GM12873 (cell line): ENCODE data around the gene CRYBG3.

Experiments
- TF ChIP-seq, protein P1 (sequence below): IDR thresholded peaks from 2 replicates; pipeline ENCODE4 v1.5.1; 2012; ENCODE audit warnings: low read depth, mild to moderate bottlenecking, moderate library complexity, low read length, control low read depth; ENCODE audit not compliant: insufficient read depth; ENCODE audit errors: missing control alignments

The CRYBG3 gene

DNA sequence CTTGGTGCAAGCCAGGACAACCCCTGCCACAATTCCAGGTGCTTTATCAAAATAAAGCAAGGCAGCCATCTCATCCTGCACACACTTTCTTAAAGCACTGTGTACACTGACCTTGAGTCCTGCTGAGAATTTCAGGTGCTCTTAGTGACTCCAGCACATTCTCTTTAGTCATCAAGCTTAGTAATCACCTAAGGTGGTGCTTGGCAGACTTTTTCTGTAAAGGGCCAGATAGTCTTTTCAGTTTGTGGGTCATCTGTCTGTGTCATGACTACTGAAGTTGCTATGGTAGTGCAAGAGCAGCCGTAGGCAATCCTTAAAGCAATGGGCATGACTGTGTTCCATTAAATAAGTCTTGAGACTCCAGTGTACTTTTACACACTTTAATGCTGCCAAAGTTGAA is 114.0 kb downstream of the CRYBG3 start:
- TF ChIP-seq, protein P1, sequence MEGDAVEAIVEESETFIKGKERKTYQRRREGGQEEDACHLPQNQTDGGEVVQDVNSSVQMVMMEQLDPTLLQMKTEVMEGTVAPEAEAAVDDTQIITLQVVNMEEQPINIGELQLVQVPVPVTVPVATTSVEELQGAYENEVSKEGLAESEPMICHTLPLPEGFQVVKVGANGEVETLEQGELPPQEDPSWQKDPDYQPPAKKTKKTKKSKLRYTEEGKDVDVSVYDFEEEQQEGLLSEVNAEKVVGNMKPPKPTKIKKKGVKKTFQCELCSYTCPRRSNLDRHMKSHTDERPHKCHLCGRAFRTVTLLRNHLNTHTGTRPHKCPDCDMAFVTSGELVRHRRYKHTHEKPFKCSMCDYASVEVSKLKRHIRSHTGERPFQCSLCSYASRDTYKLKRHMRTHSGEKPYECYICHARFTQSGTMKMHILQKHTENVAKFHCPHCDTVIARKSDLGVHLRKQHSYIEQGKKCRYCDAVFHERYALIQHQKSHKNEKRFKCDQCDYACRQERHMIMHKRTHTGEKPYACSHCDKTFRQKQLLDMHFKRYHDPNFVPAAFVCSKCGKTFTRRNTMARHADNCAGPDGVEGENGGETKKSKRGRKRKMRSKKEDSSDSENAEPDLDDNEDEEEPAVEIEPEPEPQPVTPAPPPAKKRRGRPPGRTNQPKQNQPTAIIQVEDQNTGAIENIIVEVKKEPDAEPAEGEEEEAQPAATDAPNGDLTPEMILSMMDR, result no peak

- TF ChIP-seq, protein P1, result no peak
These were observed 115.4 kb downstream of the CRYBG3 start for GRCh38 chr3:97937205-97937604.

DNA sequence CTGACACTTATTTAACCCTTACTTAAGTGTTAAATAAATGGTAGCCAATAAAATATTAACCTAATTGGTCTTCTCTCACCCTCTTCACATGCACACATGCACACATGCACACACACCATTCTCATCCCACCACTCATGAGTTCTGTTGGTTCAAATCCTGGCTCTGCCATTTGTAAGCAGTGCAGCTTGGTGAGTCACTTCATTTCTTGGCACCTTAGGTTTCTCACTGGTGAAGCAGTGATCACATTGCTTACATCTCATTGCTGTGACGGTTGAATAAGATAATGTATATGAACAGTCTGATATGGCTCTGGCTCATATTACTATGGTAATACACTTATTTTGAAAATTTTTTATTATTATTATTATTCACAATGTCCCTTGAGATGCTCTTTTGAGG is 116.6 kb downstream of the CRYBG3 start:
- TF ChIP-seq, protein P1, result no peak

- TF ChIP-seq, protein P1, result no peak
These were observed 117.6 kb downstream of the CRYBG3 start for GRCh38 chr3:97939401-97939800.

DNA sequence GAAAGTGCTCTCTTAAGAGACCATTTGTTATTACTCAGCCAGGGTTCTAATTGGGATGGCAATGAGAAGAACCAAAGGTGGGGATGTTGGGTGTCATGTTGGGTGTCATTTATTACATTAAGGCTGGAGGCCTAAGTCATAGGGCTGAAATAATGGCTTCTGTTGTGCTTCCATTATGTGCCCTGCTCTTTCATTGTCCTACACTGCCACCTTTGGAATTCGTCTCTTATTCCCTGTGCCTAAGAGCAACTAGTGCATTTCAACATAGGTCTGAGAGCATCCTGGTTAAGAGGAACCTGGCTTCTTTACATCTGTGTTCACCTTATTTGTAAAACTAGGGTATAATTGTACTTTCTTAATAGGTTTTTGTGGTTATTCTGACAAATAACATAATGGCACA is 118.2 kb downstream of the CRYBG3 start:
- TF ChIP-seq, protein P1, result no peak

DNA sequence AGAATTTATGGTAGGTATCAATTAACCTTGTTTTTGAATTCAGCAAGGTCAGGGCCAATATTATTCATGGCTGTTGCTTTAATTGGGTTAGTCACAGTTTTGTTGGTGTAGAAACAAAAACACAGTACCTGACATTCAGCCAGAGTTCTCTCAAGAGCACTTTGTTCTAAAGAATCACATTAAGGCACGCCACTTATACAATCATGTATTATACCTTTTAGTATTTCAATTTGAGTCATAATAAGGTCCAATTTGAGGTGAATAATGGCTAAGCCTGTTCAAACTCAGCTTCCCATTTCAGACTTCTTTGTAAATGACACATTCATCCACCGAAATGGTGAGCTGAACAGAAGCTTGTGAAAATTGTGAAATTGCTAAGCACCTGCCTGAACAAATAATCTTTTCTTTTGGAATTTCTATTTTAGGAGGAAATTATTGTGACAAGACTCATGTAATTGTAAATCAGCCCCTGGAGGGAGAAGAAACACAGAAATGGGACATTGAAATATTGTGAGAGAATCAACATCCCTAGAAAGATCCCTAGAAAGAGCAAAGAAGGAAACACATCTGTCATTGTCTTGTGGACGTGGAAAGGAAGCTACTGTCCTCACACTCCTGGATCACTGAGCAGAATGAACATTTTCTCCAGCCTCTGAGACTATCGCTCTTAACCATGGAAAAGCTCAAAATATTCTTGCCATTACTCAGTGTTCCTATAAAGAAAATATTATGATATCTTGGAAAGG is 121.2 kb downstream of the CRYBG3 start:
- TF ChIP-seq, protein P1, result no peak

DNA sequence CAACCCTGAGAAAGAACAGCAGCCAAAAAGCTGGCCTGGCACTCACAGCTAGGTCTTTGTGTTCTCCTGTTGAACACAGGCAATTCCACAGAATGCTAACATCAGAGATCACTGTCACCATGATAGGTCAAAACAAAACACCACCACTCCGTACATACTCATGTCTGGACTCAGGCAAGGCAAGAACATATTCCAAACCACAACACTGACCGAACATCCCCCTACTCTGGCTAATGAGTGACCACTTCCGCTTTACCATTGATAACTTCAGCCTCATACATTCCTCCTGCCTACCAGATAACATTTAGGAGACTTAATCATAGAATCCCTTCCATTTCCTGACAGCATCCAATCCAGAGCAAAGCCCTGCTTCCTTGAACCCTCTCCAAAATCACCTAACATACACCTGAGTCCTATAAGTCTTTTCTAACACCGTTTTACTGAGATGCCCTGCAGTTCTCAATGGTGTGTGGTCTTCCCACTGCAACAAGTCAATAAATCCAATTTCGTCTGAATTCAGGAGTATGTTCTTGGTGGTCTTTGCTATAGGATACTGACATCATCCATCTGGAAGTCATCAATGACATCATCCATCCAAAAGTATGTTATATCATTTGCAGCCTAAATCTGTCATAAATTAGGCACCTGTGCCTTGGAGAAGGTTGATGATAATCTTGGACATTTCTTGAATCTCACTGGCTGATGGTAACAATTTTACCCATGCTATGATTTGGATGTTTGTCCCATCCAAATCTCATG is 126.7 kb downstream of the CRYBG3 start:
- TF ChIP-seq, protein P1, result no peak
